ENCODE results near the gene PSMD6. TPM values are rescaled to one million over a fixed set of nuclear protein-coding genes. Genes with fewer than 3 reads are reported as not detected.

PSMD6 gene
- total RNA-seq, 1 donor from 2014 or later = 87.0 TPM

GRCh38 chr3:64039332-64039731 lies 16.0 kb upstream of the PSMD6 start:
- Mint-ChIP-seq H3K4me1 (ENCODE audit: unreplicated experiment) (no peaks in the 10 kb centered on the region), H3K4me3 (ENCODE audit: unreplicated experiment) (no peak overlapping the region), H3K27me3 (ENCODE audit: unreplicated experiment) (no peaks in the 10 kb centered on the region), H3K27ac (ENCODE audit: unreplicated experiment) (no peak overlapping the region), H3K9me3 (ENCODE audit: unreplicated experiment) (no peaks in the 10 kb centered on the region), H3K36me3 (ENCODE audit: low read depth, unreplicated experiment) (no peaks in the 10 kb centered on the region)
- DNase-seq (ENCODE audit: low spot score) = no peak
- TF ChIP-seq CTCF (IDR thresholded peaks at IDR 0.05; ENCODE audit: unreplicated experiment) = no peak

GRCh38 chr3:64038253-64038767 lies 15.0 kb upstream of the PSMD6 start:
- Mint-ChIP-seq H3K4me1 (ENCODE audit: unreplicated experiment) (no peaks in the 10 kb centered on the region), H3K27me3 (ENCODE audit: unreplicated experiment) (no peaks in the 10 kb centered on the region), H3K4me3 (ENCODE audit: unreplicated experiment) (no peak overlapping the region), H3K27ac (ENCODE audit: unreplicated experiment) (no peak overlapping the region), H3K36me3 (ENCODE audit: low read depth, unreplicated experiment) (no peaks in the 10 kb centered on the region), H3K9me3 (ENCODE audit: unreplicated experiment) (no peaks in the 10 kb centered on the region)
- no peak for TF ChIP-seq CTCF (IDR thresholded peaks at IDR 0.05; ENCODE audit: unreplicated experiment)
- no peak for DNase-seq (ENCODE audit: low spot score)

- Mint-ChIP-seq H3K27ac (ENCODE audit: unreplicated experiment) (no peak overlapping the region), H3K4me1 (ENCODE audit: unreplicated experiment) (no peaks in the 10 kb centered on the region), H3K9me3 (ENCODE audit: unreplicated experiment) (no peaks in the 10 kb centered on the region), H3K4me3 (ENCODE audit: unreplicated experiment) (no peak overlapping the region), H3K27me3 (ENCODE audit: unreplicated experiment) (peaks cover 2% of the 10 kb centered on the region), H3K36me3 (ENCODE audit: low read depth, unreplicated experiment) (no peaks in the 10 kb centered on the region)
- TF ChIP-seq CTCF (IDR thresholded peaks at IDR 0.05; ENCODE audit: unreplicated experiment) = no peak
- DNase-seq (ENCODE audit: low spot score) = no peak
These were observed 13.8 kb upstream of the PSMD6 start for GRCh38 chr3:64037084-64037483.

GRCh38 chr3:64033069-64033468 lies 9.8 kb upstream of the PSMD6 start:
- Mint-ChIP-seq H3K36me3 (ENCODE audit: low read depth, unreplicated experiment) (no peaks in the 10 kb centered on the region), H3K27ac (ENCODE audit: unreplicated experiment) (no peak overlapping the region), H3K4me1 (ENCODE audit: unreplicated experiment) (no peaks in the 10 kb centered on the region), H3K4me3 (ENCODE audit: unreplicated experiment) (no peak overlapping the region), H3K9me3 (ENCODE audit: unreplicated experiment) (no peaks in the 10 kb centered on the region), H3K27me3 (ENCODE audit: unreplicated experiment) (peaks cover 5% of the 10 kb centered on the region)
- DNase-seq (ENCODE audit: low spot score) = no peak
- TF ChIP-seq CTCF (IDR thresholded peaks at IDR 0.05; ENCODE audit: unreplicated experiment) = no peak

- no peak overlapping the region for H3K4me3 Mint-ChIP-seq (ENCODE audit: unreplicated experiment)
These were observed 8.5 kb upstream of the PSMD6 start for GRCh38 chr3:64031540-64032508.

More at GRCh38 chr3:64031540-64032508, 8.5 kb upstream of the PSMD6 start:
- no peaks in the 10 kb centered on the region for H3K9me3 Mint-ChIP-seq (ENCODE audit: unreplicated experiment)
- no peak for TF ChIP-seq CTCF (IDR thresholded peaks at IDR 0.05; ENCODE audit: unreplicated experiment)
- no peaks in the 10 kb centered on the region for H3K4me1 Mint-ChIP-seq (ENCODE audit: unreplicated experiment)
- H3K36me3 Mint-ChIP-seq (ENCODE audit: low read depth, unreplicated experiment) = no peaks in the 10 kb centered on the region
- DNase-seq (ENCODE audit: low spot score) = no peak
- H3K27ac Mint-ChIP-seq (ENCODE audit: unreplicated experiment) = no peak overlapping the region
- H3K27me3 Mint-ChIP-seq (ENCODE audit: unreplicated experiment) = peaks cover 5% of the 10 kb centered on the region

Measured in endothelial cell (in vitro differentiated cells).